HUES6 (cell line): ENCODE measurements around the gene RTP1.
"Not testable (repeated sequence)": the region's sequence is repeated elsewhere in the genome, so short reads cannot be mapped to it uniquely, and the experiment has no call there.

Experiments used
- H3K27ac ChIP-seq: 2 replicates; pipeline ENCODE4 v1.7.0; 2013; ENCODE audit warnings: low read depth, mild to moderate bottlenecking, low read length, inconsistent platforms
- H3K27me3 ChIP-seq: 2 replicates; pipeline ENCODE4 v1.6.1; 2013; ENCODE audit warnings: low read length; ENCODE audit not compliant: control insufficient read depth, insufficient read depth
- H3K36me3 ChIP-seq: 2 replicates; pipeline ENCODE4 v1.6.1; 2013; ENCODE audit warnings: low read length; ENCODE audit not compliant: control insufficient read depth, insufficient read depth
- H3K4me1 ChIP-seq: 2 replicates; pipeline ENCODE4 v1.6.1; 2013; ENCODE audit warnings: low read length; ENCODE audit not compliant: control insufficient read depth, insufficient read depth
- H3K4me3 ChIP-seq: 2 replicates; pipeline ENCODE4 v1.5.1; 2013; ENCODE audit warnings: low read depth, low read length
- H3K9ac ChIP-seq: one replicate; pipeline ENCODE4 v1.6.1; 2013; ENCODE audit warnings: mild to moderate bottlenecking, low read length
- H3K9me3 ChIP-seq: 2 replicates; pipeline ENCODE4 v1.6.1; 2013; ENCODE audit warnings: low read depth, low read length; ENCODE audit not compliant: control insufficient read depth, insufficient read depth

The RTP1 gene

DNA sequence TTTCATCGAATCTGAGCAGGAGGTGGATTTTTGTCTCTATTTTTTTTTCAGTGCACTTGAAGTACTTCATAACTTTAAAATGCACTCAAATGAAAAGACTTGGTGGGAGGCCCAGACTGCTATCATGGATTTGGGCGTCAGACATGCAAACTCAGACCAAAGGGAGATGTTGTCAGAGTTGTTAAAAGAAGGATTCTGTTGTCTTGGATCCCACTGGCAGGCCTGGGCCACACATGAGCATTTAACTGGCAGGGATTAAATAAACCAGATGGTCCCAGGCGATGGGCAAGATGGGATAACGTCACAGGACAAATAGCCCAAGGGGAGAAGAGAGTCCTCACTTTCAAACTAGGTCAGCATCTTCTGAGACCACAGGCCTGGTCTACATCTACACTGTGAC, 15.4 kb downstream of the RTP1 start:
- peaks cover 15% of the 10 kb centered on the region for H3K9me3 ChIP-seq
- H3K27ac ChIP-seq = no peak overlapping the region
- H3K4me1 ChIP-seq = peaks cover 12% of the 10 kb centered on the region
- H3K36me3 ChIP-seq = no peaks in the 10 kb centered on the region
- H3K27me3 ChIP-seq = no peaks in the 10 kb centered on the region
- H3K4me3 ChIP-seq = no peak overlapping the region
- H3K9ac ChIP-seq = no peak overlapping the region

DNA sequence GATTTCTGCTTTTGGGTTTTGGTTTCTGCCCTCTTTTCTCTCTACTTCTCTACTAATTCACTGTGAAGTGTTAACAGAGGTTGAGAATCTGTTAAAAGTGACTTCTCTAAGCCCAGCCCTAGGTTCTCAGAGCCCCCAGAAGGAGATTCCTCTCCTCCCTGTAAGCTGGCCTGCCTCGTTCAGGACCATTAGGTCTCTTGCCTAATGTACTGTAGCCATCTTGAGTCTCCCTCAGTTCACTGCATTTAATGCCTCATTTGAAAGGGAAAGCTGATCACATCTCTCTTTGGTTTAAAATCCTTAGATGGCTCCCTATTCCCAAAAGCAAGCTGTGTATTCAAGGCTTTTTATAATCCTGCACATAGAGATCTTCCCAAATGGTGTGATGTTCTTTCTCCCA, 16.3 kb downstream of the RTP1 start:
- peaks cover 12% of the 10 kb centered on the region for H3K4me1 ChIP-seq
- no peak overlapping the region for H3K9ac ChIP-seq
- H3K9me3 ChIP-seq = peaks cover 6% of the 10 kb centered on the region
- no peaks in the 10 kb centered on the region for H3K36me3 ChIP-seq
- no peaks in the 10 kb centered on the region for H3K27me3 ChIP-seq
- H3K4me3 ChIP-seq = no peak overlapping the region
- no peak overlapping the region for H3K27ac ChIP-seq

DNA sequence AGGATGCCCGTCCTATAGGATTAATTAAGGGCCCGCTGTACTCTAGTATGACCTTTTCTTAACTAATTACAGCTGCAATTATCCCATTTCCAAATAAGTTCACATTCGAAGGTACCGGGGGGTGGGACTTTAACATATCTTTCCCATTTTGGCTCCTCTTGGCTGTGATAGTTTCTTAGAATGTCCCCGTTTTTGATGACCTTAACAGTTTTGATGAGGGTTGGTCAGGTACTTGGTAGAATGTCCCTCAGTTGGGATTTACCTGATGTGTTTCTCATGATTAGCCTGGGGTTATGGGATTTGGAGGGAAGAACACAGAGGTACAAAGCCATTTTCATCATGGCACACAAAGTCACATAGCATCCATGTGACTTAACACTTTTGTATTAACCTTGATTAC, 18.2 kb downstream of the RTP1 start:
- Histone ChIP-seq H3K27me3 (no peaks in the 10 kb centered on the region), H3K9ac (no peak overlapping the region), H3K4me3 (no peak overlapping the region), H3K4me1 (peaks cover 14% of the 10 kb centered on the region), H3K9me3 (no peaks in the 10 kb centered on the region), H3K36me3 (no peaks in the 10 kb centered on the region), H3K27ac (no peak overlapping the region)

GRCh38 chr3:187222801-187223200, 25.5 kb downstream of the RTP1 start:
- H3K27me3 ChIP-seq = no peaks in the 10 kb centered on the region
- H3K4me3 ChIP-seq = no peak overlapping the region
- no peaks in the 10 kb centered on the region for H3K9me3 ChIP-seq
- peaks cover 7% of the 10 kb centered on the region for H3K4me1 ChIP-seq
- H3K36me3 ChIP-seq = no peaks in the 10 kb centered on the region
- H3K9ac ChIP-seq = no peak overlapping the region
- H3K27ac ChIP-seq = no peak overlapping the region

DNA sequence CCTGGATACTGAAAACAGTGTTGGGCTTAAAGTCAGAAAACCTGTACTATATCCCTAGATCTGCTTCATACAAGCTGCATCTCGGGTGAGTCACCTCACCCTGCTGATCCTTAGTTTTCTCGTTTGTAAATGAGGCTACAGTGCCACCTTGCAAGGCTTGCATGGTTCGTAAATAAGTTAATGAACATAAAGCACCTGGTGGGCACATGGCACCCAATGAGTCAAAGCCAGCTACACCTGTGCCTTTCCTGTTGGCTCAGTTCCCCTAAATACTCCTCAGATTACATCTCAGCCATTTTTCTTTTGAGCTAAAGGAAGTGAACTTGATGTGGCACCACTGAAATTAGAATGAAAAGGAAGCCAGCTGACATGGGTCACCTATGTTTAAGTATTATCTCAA, 26.5 kb downstream of the RTP1 start:
- Histone ChIP-seq H3K4me3 (no peak overlapping the region), H3K27me3 (no peaks in the 10 kb centered on the region), H3K9me3 (no peaks in the 10 kb centered on the region), H3K4me1 (peaks cover 7% of the 10 kb centered on the region), H3K9ac (no peak overlapping the region), H3K27ac (no peak overlapping the region), H3K36me3 (no peaks in the 10 kb centered on the region)

GRCh38 chr3:187227658-187228258, 30.5 kb downstream of the RTP1 start:
- Histone ChIP-seq H3K9ac (no peak overlapping the region), H3K36me3 (no peaks in the 10 kb centered on the region), H3K27me3 (no peaks in the 10 kb centered on the region), H3K9me3 (no peaks in the 10 kb centered on the region), H3K4me3 (no peak overlapping the region), H3K4me1 (no peaks in the 10 kb centered on the region), H3K27ac (no peak overlapping the region)

- no peaks in the 10 kb centered on the region for H3K4me1 ChIP-seq
- H3K27ac ChIP-seq = no peak overlapping the region
- no peaks in the 10 kb centered on the region for H3K36me3 ChIP-seq
- no peak overlapping the region for H3K9ac ChIP-seq
- H3K9me3 ChIP-seq = no peaks in the 10 kb centered on the region
- no peaks in the 10 kb centered on the region for H3K27me3 ChIP-seq
- no peak overlapping the region for H3K4me3 ChIP-seq
These were observed 31.5 kb downstream of the RTP1 start for GRCh38 chr3:187228740-187229139.

DNA sequence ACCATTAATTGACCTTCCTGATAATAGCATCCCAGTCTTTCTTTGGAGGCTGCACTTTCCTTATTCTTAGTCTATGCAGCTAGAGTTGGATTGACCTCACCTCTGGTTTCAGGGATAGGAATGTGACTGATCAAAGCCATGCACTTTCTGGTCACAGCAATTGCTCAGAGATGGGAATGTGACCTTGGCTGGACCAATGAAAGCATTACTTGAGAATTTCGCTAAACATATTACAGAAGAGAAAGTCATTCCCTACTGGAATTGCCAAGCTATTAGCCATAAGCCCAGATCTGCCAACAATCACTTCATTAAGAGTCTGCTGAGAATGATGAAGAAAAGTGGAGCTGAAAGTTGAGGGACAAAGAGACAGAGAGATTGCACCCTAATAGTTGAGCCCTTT, 32.7 kb downstream of the RTP1 start:
- no peaks in the 10 kb centered on the region for H3K4me1 ChIP-seq
- H3K9ac ChIP-seq = no peak overlapping the region

DNA sequence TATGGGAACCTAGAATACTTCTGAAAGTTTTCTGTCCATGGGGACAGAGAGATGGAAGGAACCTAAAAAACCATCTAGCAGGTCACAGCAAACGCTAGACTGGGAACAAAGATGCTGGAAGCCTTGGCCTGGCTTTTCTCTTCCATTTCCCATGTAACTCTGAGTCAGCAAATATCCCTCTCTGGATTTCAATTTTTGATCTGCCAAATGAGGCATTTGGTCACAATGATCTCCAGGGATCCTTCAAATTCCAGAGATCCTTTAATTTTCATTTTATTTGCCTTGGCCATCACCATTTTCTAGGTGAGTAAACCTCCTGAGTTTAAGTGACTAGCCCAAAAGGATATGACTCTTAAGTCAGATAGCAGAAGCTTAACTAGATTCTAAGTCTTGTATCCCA, 39.7 kb downstream of the RTP1 start:
- Histone ChIP-seq H3K36me3 (no peaks in the 10 kb centered on the region), H3K4me3 (no peak overlapping the region), H3K9ac (no peak overlapping the region), H3K4me1 (no peaks in the 10 kb centered on the region), H3K27ac (no peak overlapping the region), H3K27me3 (no peaks in the 10 kb centered on the region), H3K9me3 (peaks cover 10% of the 10 kb centered on the region)

More for the DNA sequence above, 32.7 kb downstream of the RTP1 start:
- Histone ChIP-seq H3K36me3 (no peaks in the 10 kb centered on the region), H3K9me3 (no peaks in the 10 kb centered on the region), H3K4me3 (no peak overlapping the region), H3K27ac (no peak overlapping the region), H3K27me3 (no peaks in the 10 kb centered on the region)

DNA sequence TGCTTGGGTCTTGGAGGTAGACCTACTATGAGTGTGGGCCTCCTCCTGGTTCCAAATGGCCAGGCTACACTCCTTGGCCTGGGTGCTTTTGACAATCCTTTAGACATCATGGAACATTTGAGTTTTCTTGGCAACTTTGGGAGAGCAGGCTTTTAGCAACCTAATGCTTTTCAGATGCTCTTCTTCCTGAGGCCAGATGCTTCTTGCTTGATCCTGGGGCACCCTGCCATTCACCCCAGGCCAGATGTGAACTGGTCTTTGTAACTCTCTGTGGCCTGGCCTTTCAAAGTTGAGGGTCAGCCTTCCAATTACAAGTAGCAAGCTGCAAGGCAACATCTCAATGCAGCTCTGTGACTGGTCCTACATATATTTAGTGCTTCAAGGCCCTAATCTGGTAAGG, 40.5 kb downstream of the RTP1 start:
- Histone ChIP-seq H3K36me3 (no peaks in the 10 kb centered on the region), H3K27me3 (no peaks in the 10 kb centered on the region), H3K27ac (no peak overlapping the region), H3K4me1 (no peaks in the 10 kb centered on the region), H3K9ac (no peak overlapping the region), H3K9me3 (peaks cover 10% of the 10 kb centered on the region), H3K4me3 (no peak overlapping the region)

DNA sequence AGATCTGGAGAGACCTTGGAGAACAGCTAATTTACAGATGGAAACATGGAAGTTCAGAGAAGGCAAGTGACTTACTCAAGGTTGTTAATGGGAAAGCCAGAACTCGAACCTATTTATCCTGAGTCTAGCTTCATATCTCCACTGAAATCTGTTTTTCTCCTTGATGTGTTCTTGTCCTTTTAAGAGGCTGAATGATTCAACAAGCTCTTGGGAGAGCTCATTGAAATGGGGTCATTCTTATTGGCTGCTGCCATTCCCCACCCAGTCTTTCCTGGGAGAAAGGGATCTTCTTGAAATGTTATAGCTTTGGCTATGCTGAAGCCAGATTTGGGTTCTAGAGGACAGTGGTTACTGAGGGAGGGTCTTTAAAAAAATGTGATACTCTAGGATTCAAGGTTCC, 41.0 kb downstream of the RTP1 start:
- Histone ChIP-seq H3K27me3 (no peaks in the 10 kb centered on the region), H3K36me3 (no peaks in the 10 kb centered on the region), H3K27ac (no peak overlapping the region), H3K9ac (no peak overlapping the region), H3K9me3 (peaks cover 10% of the 10 kb centered on the region), H3K4me1 (no peaks in the 10 kb centered on the region), H3K4me3 (no peak overlapping the region)

GRCh38 chr3:187238835-187239234, 41.5 kb downstream of the RTP1 start:
- not testable (repeated sequence) for H3K27ac ChIP-seq, H3K4me1 ChIP-seq, H3K27me3 ChIP-seq, H3K9me3 ChIP-seq, H3K9ac ChIP-seq, H3K36me3 ChIP-seq, H3K4me3 ChIP-seq
